Measurements from ENCODE around the gene NUAK2.

The NUAK2 gene

GRCh38 chr1:205350691-205351141 is 29.2 kb upstream of the NUAK2 start:
- peaks cover 4% of the 10 kb centered on the region; the same call in 1 of the 2 replicates for H3K27me3 ChIP-seq (replicated peaks; ENCODE audit: control insufficient read depth, insufficient read depth, low read length)
- no peak for DNase-seq (ENCODE audit: extremely low read depth, insufficient read length)
- H3K4me3 ChIP-seq (replicated peaks; ENCODE audit: low read depth, low read length): no peak overlapping the region

GRCh38 chr1:205350124-205350523 is 28.6 kb upstream of the NUAK2 start:
- no peak for DNase-seq (ENCODE audit: extremely low read depth, insufficient read length)
- Histone ChIP-seq H3K36me3 (ENCODE audit: control insufficient read depth, insufficient read depth, low read length) (no peaks in the 10 kb centered on the region), H3K4me3 (replicated peaks; ENCODE audit: low read depth, low read length) (no peak overlapping the region), H3K27me3 (replicated peaks; ENCODE audit: control insufficient read depth, insufficient read depth, low read length) (peaks cover 3% of the 10 kb centered on the region; the same call in 1 of the 2 replicates)
- TF ChIP-seq CTCF (IDR thresholded peaks at IDR 0.05; ENCODE audit: insufficient read depth, low read length, poor library complexity, severe bottlenecking): no peak

More at GRCh38 chr1:205350691-205351141, 29.2 kb upstream of the NUAK2 start:
- TF ChIP-seq CTCF (IDR thresholded peaks at IDR 0.05; ENCODE audit: insufficient read depth, low read length, poor library complexity, severe bottlenecking): no peak
- no peaks in the 10 kb centered on the region for H3K36me3 ChIP-seq (ENCODE audit: control insufficient read depth, insufficient read depth, low read length)

- DNase-seq (ENCODE audit: extremely low read depth, insufficient read length): no peak
- no peaks in the 10 kb centered on the region for H3K36me3 ChIP-seq (ENCODE audit: control insufficient read depth, insufficient read depth, low read length)
- peaks cover 2% of the 10 kb centered on the region; the same call in 1 of the 2 replicates for H3K27me3 ChIP-seq (replicated peaks; ENCODE audit: control insufficient read depth, insufficient read depth, low read length)
Measured at GRCh38 chr1:205348554-205349487, 27.3 kb upstream of the NUAK2 start.

GRCh38 chr1:205346956-205347574 is 25.5 kb upstream of the NUAK2 start:
- peaks cover 2% of the 10 kb centered on the region for H3K27me3 ChIP-seq (replicated peaks; ENCODE audit: control insufficient read depth, insufficient read depth, low read length)
- no peak for DNase-seq (ENCODE audit: extremely low read depth, insufficient read length)

More at GRCh38 chr1:205348554-205349487, 27.3 kb upstream of the NUAK2 start:
- no peak for TF ChIP-seq CTCF (IDR thresholded peaks at IDR 0.05; ENCODE audit: insufficient read depth, low read length, poor library complexity, severe bottlenecking)
- H3K4me3 ChIP-seq (replicated peaks; ENCODE audit: low read depth, low read length): no peak overlapping the region

GRCh38 chr1:205345761-205346160 is 24.2 kb upstream of the NUAK2 start:
- Histone ChIP-seq H3K4me3 (replicated peaks; ENCODE audit: low read depth, low read length) (no peak overlapping the region), H3K27me3 (replicated peaks; ENCODE audit: control insufficient read depth, insufficient read depth, low read length) (peaks cover 2% of the 10 kb centered on the region), H3K36me3 (ENCODE audit: control insufficient read depth, insufficient read depth, low read length) (no peaks in the 10 kb centered on the region)
- no peak for DNase-seq (ENCODE audit: extremely low read depth, insufficient read length)
- no peak for TF ChIP-seq CTCF (IDR thresholded peaks at IDR 0.05; ENCODE audit: insufficient read depth, low read length, poor library complexity, severe bottlenecking)

More at GRCh38 chr1:205346956-205347574, 25.5 kb upstream of the NUAK2 start:
- no peak overlapping the region for H3K4me3 ChIP-seq (replicated peaks; ENCODE audit: low read depth, low read length)
- H3K36me3 ChIP-seq (ENCODE audit: control insufficient read depth, insufficient read depth, low read length): no peaks in the 10 kb centered on the region
- no peak for TF ChIP-seq CTCF (IDR thresholded peaks at IDR 0.05; ENCODE audit: insufficient read depth, low read length, poor library complexity, severe bottlenecking)
